ENCODE measurements around the gene GBX2.

DNA sequence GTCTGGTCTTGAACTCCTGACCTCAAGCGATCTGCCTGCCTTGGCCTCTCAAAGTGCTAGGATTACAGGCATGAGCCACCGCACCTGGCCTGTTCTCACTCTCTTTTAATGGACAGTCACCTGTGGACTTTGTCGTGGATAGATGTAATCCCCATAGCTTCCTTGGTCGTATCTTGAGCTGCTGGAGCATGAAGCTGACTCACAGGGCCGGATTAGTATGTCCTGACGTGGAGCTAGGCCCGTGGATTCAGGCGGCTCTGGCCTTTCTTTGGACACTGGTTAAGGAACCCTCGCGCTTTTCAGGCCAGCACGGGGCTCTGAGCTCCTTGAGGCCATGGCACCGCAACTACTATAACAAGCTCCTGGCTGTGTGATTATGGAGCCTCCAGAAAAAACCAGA, 27.5 kb upstream of the GBX2 start:
- TF ChIP-seq, protein P1, sequence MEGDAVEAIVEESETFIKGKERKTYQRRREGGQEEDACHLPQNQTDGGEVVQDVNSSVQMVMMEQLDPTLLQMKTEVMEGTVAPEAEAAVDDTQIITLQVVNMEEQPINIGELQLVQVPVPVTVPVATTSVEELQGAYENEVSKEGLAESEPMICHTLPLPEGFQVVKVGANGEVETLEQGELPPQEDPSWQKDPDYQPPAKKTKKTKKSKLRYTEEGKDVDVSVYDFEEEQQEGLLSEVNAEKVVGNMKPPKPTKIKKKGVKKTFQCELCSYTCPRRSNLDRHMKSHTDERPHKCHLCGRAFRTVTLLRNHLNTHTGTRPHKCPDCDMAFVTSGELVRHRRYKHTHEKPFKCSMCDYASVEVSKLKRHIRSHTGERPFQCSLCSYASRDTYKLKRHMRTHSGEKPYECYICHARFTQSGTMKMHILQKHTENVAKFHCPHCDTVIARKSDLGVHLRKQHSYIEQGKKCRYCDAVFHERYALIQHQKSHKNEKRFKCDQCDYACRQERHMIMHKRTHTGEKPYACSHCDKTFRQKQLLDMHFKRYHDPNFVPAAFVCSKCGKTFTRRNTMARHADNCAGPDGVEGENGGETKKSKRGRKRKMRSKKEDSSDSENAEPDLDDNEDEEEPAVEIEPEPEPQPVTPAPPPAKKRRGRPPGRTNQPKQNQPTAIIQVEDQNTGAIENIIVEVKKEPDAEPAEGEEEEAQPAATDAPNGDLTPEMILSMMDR (IDR thresholded peaks at IDR 0.05): no peak
- no peak for TF ChIP-seq POLR2A (IDR thresholded peaks at IDR 0.05)
